Stimulated activated CD8-positive, alpha-beta memory T cell treated with anti-CD3 and anti-CD28 coated beads, Interleukin-12 subunit alpha, Interleukin-12 subunit beta, amount 100 ng/mL, for 1 hour (primary cell): ENCODE measurements around the gene SNHG17.
"Not testable (repeated sequence)": the region's sequence is repeated elsewhere in the genome, so short reads cannot be mapped to it uniquely, and the experiment has no call there.

ENCODE experiments used
- DNase-seq: peaks from one replicate; pipeline ENCODE4 v3.0.0-alpha.2; 2020; ENCODE audit warnings: low read depth

SNHG17 gene

DNA sequence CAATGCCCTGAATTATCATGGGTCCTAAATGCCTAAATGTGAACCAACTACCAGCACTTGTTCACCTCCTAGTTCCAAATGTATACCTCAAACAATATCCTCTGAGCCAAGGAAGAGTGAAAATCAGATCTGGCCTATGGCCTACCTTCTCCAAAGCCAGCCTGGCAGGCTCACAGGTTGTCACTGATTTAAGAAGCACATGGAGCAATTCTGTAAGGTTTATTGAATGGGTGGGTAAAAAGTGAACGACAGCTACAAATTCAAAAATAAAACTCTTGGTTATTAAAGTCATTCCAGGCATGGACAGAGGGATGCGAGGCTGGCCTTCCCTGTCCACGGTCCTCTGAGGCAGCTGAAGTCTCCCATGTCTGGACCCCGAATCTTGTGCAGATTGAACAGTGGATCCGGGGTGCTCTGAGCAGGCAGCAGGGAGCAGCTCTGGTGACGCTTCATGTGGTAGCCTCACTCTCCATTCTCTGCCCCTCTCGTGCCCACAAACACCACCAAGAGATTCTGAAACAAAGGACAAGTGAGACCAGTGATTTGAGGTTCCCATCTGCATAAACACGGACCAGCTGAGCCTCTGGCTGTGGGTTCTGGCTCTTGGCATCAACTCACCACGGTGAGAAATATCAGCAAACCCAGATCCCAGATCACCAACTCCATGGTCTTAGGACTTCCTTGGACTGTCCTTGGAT is 14.6 kb downstream of the SNHG17 start:
- no peak for DNase-seq

DNA sequence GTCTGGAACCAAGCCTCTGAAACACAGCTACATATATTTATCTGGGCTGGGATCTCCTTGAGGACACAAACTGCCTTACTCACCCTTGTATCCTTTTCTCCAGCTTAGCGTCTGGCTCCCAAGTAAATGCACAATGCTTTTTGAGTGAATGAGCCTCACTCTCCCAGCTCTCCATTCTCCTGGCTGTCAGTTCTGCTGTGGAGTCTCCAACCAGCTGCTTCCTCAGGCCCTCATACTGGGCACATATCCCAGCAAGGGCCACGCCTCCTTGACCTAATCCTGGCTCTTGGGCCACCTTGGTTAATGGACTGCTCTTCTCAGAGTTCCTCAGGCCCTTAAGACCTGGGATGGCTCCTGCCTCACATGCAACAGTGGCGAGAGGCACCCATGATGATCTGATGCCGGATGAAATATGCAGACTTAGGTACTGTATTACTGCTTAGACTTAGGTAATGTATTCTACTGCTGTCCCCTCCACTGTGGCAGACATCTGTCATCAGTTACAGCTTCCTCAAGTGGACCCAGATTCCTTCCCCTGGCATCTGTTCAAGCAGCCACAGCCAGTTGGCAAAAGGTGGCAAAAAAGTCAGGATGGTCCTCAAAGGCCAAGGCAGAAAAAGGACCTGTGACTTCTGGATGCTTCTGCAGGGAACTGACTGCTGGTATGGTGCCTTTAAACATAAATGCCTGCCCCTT is 16.5 kb downstream of the SNHG17 start:
- DNase-seq, result no peak

DNA sequence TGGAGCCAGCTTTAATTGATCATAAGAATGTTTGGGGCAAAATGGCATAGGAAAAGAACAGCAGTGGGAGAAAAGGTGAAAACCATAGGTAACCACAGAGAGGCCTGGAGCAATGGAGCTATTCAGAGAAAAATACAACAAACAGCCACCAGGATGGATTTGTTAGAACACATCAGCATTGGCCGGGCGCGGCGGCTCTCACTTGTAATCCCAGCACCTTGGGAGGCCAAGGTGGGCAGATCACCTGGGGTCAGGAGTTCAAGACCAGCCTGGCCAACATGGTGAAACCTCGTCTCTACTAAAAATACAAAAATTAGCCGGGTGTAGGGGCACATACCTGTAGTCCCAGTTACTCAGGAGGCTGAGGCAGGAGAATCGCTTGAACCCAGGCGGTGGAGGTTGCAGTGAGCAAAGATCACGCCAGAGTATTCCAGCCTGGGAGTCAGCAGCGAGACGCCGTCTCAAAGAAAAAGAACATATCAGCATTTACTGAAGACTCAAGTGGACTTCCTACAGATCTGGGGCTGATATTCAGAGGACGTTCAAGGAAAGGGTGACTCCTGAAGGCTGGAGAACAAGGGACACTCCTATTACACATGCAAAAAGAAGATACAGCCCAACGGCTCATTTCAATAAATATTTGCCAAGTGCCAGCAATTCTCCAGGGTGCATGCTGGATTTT is 20.2 kb downstream of the SNHG17 start:
- DNase-seq, result no peak

DNA sequence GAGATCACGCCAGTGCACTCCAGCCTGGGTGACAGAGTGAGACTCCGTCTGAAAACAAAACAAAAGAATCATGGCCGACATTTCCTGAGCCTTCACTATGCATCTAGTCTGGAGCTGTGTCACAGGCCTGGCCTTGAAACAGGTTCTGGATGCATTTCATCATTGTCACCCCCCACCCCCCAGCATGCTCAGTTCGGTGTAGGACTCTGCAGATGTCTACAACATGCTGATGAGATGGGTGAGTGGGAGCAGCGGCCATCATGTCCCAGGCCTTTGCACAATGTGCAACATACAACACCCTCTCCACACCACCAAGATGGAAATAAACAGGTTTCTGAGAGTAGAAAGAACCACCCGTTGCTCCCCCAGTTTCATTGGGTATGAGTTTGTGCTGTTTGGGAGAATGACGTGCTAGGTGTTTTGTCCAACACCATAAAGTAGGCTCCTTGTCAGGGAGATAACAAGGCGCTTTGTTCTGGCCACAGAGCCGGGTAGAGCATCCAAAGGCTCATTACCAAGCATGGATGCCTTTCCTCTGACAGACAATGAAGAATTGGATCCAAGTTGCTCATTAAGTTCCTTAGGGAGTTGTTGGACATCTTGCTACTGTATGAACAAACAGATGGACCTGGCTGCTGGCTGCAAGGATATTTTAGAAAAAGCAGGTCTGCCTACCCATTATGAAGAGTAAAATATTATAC is 22.1 kb downstream of the SNHG17 start:
- no peak for DNase-seq

DNA sequence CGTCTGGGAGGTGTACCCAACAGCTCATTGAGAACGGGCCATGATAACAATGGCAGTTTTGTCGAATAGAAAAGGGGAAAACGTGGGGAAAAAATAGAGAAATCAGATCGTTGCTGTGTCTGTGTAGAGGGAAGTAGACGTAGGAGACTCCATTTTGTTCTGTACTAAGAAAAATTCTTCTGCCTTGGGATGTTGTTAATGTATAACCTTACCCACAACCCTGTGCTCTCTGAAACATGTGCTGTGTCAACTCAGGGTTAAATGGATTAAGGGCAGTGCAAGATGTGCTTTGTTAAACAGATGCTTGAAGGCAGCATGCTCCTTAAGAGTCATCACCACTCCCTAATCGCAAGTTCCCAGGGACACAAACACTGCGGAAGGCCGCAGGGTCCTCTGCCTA is 27.3 kb downstream of the SNHG17 start:
- DNase-seq, result not testable (repeated sequence)

DNA sequence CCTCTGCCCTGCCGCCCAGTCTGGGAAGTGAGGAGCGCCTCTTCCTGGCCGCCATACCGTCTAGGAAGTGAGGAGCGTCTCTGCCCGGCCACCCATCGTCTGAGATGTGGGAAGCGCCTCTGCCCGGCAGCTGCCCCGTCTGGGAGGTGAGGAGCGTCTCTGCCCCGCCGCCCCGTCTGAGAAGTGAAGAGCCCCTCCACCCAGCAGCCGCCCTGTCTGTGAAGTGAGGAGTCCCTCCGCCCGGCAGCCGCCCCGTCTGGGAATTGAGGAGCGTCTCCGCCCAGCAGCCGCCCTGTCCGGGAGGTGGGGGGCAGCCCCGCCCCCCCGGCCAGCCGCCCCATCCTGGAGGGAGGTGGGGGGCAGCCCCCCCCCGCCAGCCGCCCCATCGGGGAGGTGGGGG is 27.8 kb downstream of the SNHG17 start:
- DNase-seq, result no peak

DNA sequence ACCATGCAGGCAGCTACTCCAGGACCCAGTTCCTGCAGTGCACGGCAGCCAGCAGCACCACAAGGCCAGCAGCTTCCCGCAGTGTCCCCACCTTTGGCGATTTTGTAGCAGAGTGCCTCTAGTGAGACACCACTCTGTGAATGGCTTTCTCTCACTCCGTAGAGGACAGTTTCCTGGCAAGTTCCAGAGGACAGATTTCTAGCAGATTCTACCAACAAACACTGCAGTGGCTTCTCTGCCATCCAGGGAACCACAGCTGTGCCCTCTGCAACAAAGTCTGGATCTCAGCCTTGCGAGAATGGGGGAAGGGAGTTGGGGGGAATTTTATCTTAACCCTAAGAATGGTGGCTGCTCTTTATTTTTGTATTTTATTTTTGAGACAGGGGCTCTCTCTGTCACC is 28.7 kb downstream of the SNHG17 start:
- DNase-seq, result no peak

DNA sequence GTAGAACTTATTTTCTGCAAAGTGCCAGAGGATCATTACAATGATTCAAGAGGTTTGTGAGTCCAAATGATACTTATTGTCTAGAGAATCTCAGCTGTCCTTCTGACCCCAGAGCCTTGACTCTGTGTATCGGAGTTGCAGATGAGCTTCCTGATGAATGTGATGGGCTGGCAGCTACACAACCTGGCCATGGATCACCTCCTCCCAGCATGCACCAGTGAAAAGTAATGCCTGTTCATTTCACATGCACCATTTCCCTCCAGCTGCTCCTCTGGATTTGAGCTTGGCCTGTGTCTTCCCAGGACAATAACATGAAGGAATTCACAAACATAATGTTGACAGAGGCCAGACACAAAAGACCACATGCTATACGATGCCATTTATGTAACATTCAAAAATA is 30.0 kb downstream of the SNHG17 start:
- DNase-seq, result no peak

DNA sequence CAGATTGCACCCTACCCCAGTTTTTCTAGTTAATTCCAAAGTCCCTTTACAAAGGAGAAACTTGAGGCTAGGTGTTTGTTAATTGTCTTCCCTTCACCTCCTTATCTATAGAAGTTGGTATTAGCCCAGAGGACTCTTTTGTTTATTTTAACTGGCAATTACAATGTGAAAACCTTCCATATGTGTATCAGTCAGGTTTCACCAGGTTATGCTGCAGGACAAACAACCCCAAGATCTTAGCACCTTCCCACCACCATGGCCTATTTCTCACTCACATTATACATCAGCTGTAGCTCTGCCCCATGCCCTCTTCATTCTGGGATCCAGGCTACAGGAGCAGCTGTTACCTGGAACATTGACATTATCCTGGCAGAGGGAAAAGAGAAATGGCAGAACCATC is 31.1 kb downstream of the SNHG17 start:
- DNase-seq, result no peak

DNA sequence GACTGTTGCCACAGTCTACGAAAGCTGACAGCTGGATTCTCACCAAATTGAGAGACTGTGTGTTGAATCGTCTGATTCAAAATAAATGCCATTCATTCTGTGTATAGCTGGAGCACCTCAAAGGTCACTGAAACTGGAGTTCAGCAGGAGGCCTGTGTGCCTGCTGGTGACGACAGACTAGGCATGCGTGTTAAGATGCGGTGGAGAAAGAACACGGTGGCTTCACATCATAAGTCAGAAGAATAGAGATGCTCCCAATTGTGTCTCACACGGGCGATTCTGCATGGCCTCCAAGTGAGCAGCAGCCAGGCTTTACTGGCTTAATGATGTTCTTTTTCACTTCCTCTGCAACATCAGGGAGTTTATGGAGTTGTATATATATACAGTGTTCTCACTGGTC is 32.3 kb downstream of the SNHG17 start:
- DNase-seq, result no peak

DNA sequence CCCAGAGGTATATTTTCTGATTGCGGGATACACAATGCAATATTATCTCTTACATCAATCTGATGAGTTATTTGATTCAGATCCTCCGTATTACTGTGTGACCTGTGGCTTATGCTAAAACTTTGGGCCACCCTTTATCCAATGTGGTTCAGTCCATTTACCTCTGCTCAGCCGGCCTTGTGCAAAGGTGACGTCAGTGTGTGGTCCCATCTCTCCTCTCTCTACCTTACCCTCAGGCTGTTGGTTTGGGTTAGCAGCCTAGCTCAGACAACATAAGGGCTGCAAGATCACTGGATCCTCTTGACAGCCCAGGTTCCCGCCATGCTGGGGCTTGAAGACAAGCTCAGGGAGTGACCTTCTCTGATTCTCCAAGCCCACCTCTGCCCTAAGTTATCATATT is 33.0 kb downstream of the SNHG17 start:
- no peak for DNase-seq

DNA sequence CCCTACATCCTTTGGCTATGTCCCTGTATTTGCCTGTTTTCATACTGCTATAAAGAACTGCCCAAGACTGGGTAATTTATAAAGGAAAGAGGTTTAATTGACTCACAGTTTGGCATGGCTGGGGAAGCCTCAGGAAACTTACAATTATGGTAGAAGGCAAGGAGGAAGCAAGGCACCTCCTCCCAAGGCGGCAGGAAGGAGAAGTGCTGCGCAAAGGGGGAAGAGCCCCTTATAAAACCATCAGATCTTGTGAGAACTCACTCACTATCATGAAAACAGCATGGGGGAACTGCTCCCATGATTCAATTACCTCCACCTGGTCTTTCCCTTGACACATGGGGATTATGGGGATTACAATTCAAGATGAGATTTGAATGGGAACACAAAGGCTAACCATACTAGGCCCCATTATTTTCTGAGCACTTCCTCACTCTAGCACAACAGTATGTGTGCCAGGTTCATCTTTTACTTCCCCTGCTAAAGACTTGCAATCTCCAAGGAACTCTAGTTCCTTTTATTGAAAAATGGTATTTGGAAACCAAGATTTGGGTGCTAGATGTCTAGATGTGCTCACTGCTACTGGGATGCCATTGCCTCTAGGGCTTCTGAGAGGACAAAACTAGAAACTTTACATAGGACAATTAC is 39.3 kb downstream of the SNHG17 start:
- not testable (repeated sequence) for DNase-seq

DNA sequence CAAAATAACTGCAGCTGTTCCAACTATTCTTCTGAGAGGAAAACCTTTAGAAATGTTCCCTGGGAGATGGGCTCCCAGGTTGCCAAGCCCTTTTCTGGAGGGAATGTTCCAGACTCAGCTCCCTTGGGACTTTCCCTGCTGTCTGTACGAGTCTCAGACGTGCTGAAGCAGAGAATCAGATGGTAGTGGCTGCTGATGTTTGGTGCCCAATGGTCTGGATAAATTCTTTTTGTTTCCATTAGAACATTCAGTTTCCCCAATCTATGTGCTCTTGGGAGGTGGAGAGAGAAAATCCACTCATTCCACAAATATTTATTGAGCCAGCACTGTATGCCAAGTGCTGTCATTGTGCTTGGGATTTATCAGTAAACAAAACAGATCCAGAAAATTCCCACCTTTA is 40.0 kb downstream of the SNHG17 start:
- DNase-seq, result no peak

DNA sequence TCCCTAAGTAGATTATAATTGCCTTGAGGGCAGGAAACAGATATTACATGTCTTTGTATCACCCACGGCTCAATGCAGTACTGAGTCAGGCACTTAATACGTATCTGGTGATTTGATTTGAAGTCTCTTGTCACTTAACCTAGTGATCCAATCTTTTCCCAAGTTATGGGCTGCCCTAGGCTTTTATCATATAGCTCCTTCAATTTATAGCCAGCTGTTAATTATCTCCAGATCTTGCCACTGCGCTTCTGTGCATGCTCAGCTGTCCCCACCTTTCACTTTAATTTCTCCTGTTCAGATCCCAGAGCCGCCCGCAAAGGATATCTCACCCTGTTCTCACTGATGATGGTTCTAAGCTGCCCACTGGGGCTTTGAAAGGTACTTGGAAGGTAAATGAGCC is 41.9 kb downstream of the SNHG17 start:
- DNase-seq, result no peak

DNA sequence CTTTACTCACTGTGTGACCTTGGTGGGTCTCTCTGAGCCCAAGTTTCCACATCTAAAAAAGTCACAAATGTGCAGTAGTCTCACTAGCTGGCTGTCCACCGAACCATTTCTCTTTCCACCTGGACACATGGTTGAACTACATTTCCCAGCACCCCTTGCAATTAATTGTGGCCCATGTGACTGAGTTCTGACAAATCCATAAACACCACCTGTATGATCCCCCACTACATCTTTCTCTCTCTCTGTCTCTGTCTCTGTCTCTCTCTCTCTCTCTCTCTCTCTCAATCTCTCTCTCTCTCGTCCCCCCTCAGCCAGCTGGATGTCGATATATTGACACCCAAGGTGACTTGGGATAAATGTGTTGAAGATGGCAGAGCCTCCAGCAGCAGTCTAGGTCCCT is 42.8 kb downstream of the SNHG17 start:
- no peak for DNase-seq

DNA sequence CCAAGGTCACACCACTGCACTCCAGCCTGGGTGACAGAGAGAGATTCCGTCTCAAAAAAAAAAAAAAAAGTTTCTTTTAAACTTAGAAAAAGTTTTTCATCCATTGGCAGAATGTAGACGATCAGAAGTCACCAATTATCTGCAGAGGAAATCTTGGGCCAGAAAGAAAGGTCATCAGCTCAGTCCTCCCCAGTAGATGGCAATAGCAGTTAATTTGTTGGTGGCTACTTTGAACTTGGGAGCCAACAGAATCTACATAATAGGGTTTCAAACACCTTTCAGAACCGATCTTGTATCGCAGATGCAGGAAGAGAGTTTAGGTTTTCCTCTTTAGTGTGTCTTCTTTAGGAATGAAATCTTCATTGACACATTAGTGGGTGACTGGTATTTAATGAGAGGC is 47.2 kb downstream of the SNHG17 start:
- no peak for DNase-seq

DNA sequence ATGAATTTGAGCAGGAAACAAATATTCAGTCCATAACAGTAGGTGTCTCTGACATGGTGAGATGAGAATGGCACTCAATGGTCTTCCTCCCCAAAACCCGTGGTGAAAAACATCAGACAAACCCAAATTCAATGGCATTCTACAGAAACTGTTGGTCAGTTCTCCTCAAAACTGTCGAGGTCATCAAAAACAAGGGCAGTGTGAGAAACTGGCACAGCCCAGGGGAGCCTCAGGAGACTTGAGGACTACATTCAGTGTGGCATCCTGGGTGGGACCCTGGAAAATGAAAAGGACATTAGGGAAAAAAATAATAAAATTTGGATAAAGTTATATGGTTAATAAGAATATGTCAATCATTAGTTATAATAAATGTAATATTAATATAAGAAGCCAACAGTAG is 48.3 kb downstream of the SNHG17 start:
- no peak for DNase-seq

DNA sequence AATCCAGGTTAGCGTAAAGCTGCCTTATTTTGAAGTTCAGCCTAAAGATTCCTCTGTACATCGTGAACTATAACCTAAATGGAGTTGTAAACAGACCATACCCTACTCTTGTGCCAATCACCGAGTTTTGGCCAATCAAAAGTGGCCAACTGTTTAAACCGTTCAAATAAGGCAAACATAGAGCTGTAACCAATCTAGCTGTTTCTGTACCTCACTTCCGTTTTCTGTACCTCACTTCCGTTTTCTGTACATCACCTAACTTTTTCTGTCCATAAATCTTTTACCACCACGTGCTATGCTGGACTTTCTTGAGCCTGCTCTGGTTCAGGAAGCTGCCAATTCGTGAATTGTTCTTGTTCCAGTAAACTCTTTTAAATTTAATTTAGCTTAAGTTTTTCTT is 49.1 kb downstream of the SNHG17 start:
- DNase-seq, result no peak

DNA sequence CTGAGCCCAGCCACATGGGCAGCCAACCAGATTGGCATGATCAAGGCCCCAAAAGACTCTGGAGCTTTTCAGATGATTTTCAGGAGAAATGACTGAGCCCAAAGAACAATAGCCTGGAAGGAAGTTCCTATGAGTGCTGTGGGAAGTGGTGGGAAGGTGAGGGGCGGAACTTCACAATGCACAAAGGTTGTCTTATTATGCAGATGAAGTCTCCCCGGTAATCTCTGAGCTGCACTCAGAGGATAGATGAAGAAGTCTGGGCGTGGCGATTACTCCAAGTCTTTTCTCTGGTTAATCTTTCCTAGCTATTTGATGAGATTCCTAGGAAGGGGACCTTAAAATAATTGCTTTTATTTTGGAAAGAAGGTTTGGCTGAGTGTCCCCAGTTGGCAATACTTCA is 52.0 kb downstream of the SNHG17 start:
- no peak for DNase-seq

DNA sequence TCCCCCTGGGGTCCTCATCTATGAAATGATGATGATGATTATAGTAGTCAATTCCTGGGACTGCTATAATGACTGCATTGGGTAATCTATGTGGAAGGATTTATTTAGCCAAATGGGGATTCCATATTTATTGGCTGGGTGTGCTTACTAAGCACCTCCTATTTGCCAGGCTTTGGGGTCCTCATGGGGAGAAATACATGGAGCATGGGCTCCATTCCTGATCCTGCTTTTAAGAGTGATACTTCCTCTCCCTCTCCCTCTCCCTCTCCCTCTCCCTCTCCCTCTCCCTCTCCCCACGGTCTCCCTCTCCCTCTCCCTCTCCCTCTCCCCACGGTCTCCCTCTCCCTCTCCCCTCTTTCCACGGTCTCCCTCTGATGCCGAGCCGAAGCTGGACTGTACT is 57.3 kb downstream of the SNHG17 start:
- not testable (repeated sequence) for DNase-seq

DNA sequence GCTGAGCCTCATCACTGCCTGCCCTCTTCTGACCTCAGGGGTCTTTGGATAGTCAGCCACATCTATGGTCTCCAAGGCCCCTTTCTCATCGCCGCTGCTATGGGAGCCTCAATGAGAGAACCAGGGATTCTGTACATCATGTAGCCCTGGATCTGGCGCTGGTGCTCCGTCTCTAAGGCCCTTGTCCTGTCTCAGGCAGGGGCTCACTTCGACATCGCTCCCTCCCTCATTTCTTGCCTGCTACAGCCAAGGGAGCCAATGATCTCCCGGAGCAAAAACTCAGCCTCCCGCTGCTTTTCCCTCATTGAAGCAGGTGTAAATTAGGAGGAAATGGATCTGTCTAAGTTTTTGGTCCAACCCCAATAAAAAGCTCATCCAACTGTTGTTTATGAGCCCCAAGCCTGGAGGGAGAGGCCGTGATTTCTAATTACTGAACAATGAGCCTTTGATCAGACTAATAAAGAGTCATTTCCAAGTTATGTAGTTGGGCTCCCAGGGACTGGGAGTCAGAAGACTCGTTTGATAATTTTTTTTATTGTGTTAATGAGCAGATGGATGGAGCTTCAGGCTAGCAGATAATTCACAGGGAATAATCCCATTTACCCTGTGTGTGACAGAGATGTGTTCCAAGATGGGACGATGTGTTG is 58.0 kb downstream of the SNHG17 start:
- no peak for DNase-seq

DNA sequence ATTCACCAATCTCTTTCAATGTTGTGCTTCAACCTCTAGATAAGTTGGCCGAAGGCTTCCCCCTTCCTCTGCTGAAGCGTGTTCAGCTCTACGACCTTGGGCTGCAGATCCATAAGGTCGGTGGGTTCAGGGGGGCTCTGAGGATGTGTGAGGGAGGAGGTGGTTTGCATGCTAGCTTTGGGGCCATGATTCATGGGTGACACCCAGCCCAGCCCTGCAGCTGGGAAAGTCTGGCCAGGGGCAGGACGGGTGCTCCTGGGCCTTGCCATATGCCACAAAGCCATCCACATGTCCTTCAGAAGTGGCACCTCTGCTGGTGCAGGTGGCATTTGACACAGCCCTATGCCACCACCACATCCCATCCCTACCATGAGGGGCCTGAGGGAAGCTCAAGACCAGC is 61.2 kb downstream of the SNHG17 start:
- no peak for DNase-seq
